SK-N-MC (cell line): ENCODE results near the gene GET3.

Experiments
- EZH2 ChIP-seq: fragments of 200-600 bp; sonication (generic); IDR thresholded peaks from one replicate; pipeline ENCODE4 v1.6.1; 2017; ENCODE audit warnings: antibody characterized with exemption
- FOXP2 ChIP-seq: optimal IDR thresholded peaks from 2 replicates; pipeline ENCODE3; 2011; ENCODE audit warnings: mild to moderate bottlenecking, moderate library complexity; ENCODE audit not compliant: insufficient read depth; ENCODE audit errors: extremely low read length, control extremely low read depth
- POLR2AphosphoS5 ChIP-seq: IDR thresholded peaks from 2 replicates; pipeline ENCODE4 v1.6.1; 2012; ENCODE audit warnings: mild to moderate bottlenecking, low read depth, low read length, borderline replicate concordance

- TF ChIP-seq EZH2: no peak
- no peak for TF ChIP-seq POLR2AphosphoS5
- TF ChIP-seq FOXP2: no peak
Measured at GRCh38 chr19:12792853-12793289, 55.6 kb downstream of the GET3 start.
